Breast epithelium (tissue), 3 donors: ENCODE results near the gene CCL14.

Experiments used
- CTCF ChIP-seq, 3 donors: fragments of 450-650 bp; IDR thresholded peaks; one replicate each; pipeline ENCODE4 v1.5.1; 2016 to 2017; ENCODE audit warnings: antibody characterized with exemption in 3 of 3, mild to moderate bottlenecking in 3 of 3, moderate library complexity in 3 of 3
- POLR2A ChIP-seq: fragments of 450-650 bp; IDR thresholded peaks from one replicate; pipeline ENCODE4 v1.6.1; 2016; ENCODE audit warnings: antibody characterized with exemption, mild to moderate bottlenecking, moderate library complexity
- POLR2AphosphoS5 ChIP-seq, 3 donors: sonication (generic); formaldehyde crosslinking; IDR thresholded peaks; one replicate each; pipeline ENCODE4 v1.6.1; 2017; ENCODE audit warnings: antibody characterized with exemption in 3 of 3

- no peak for TF ChIP-seq CTCF (IDR thresholded peaks at IDR 0.05)
- no peak for TF ChIP-seq POLR2A
- no peak for TF ChIP-seq POLR2AphosphoS5 (IDR thresholded peaks at IDR 0.05)
Measured at GRCh38 chr17:35944151-35944550, 42.4 kb downstream of the CCL14 start.
